OCI-LY3 (cell line): ENCODE data around the gene BRSK2.

Experiments used
- H2AFZ ChIP-seq: fragments of 200-600, 300-600 bp; shearing (Covaris generic); 2 replicates; pipeline ENCODE4 v1.6.0; 2014; ENCODE audit warnings: antibody characterized with exemption, low read depth, low read length
- H3K27ac ChIP-seq: fragments of 200-600, 300-600 bp; sonication (generic); 2 replicates; pipeline ENCODE4 v1.5.1; 2014; ENCODE audit warnings: mild to moderate bottlenecking, low read length, moderate library complexity, mixed read lengths
- H3K27me3 ChIP-seq: fragments of 200-600, 300-600 bp; sonication (generic); 2 replicates; pipeline ENCODE4 v1.6.1; 2014; ENCODE audit warnings: low read depth, low read length, mixed read lengths
- H3K36me3 ChIP-seq: fragments of 200-600, 300-600 bp; sonication (generic); replicated peaks from 2 replicates; pipeline ENCODE3; 2014; ENCODE audit warnings: low read depth, low read length, mixed read lengths
- H3K4me1 ChIP-seq: fragments of 300-600, 200-600 bp; sonication (generic); 2 replicates; pipeline ENCODE4 v1.6.1; 2014; ENCODE audit warnings: low read length, mixed read lengths
- H3K4me2 ChIP-seq: fragments of 200-600, 300-600 bp; sonication (generic); 2 replicates; pipeline ENCODE4 v1.6.1; 2014; ENCODE audit warnings: low read length, mixed read lengths
- H3K4me3 ChIP-seq: fragments of 300-600, 200-600 bp; sonication (generic); 2 replicates; pipeline ENCODE4 v1.5.1; 2014; ENCODE audit warnings: antibody characterized with exemption, mild to moderate bottlenecking, low read length, moderate library complexity
- H3K79me2 ChIP-seq: fragments of 300-600, 200-600 bp; shearing (Covaris generic); 2 replicates; pipeline ENCODE4 v1.6.1; 2014; ENCODE audit warnings: mild to moderate bottlenecking, low read length, mixed read lengths
- H3K9ac ChIP-seq: fragments of 300-600, 200-600 bp; shearing (Covaris generic); 2 replicates; pipeline ENCODE4 v1.6.0; 2014; ENCODE audit warnings: mild to moderate bottlenecking, low read length, moderate library complexity
- H3K9me3 ChIP-seq: fragments of 200-600, 300-600 bp; shearing (Covaris generic); 2 replicates; pipeline ENCODE4 v1.6.1; 2014; ENCODE audit warnings: low read length, mixed read lengths; ENCODE audit not compliant: insufficient read depth
- H4K20me1 ChIP-seq: fragments of 200-600, 300-600 bp; sonication (generic); 2 replicates; pipeline ENCODE4 v1.6.1; 2016; ENCODE audit warnings: low read length, mixed read lengths; ENCODE audit not compliant: insufficient read depth
- CTCF ChIP-seq: fragments of 200-600, 300-600 bp; sonication (generic); IDR thresholded peaks from 2 replicates; pipeline ENCODE4 v1.5.1; 2014; ENCODE audit warnings: antibody characterized with exemption, low read length, low read depth
- EZH2phosphoT487 ChIP-seq: fragments of 200-600 bp; shearing (Covaris generic); IDR thresholded peaks from 2 replicates; pipeline ENCODE4 v1.6.1; 2018; ENCODE audit warnings: antibody characterized with exemption, mixed run types, low read depth

The BRSK2 gene

DNA sequence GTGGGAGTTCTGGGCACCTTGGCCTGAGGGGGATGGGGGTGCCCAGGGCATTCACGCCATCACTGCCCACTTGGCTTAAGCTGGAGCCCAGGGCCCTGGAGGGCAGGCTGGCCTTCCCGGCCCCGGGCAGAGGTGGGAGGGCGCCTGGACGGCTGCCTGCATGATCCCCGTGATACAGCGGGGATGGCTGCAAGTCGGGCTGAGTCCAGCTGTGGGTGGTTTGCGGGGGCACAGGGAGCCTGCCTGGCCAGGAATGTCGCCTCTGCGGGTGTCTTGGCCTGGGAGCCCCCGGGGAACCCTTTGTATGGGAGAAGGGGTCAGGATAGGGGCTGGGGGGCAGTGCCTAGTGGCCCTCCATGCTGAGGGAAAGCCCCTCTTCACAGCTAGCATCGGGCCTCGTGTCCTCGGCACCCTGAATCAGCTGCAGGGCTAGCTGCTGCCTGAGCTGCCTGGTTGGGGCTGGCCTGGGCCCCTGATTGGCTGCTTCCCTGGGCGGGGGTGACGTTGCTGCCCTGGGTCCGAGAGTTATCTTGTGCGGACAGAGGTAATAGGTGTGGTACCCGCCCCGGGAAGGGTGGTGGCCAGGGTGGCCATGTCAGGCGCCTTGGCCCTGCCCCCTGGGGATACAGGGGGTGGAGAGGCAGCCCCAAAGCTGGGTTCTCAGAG lies 8.3 kb downstream of the BRSK2 start:
- no peak overlapping the region for H2AFZ ChIP-seq
- no peak overlapping the region for H3K4me3 ChIP-seq
- H3K4me1 ChIP-seq: no peaks in the 10 kb centered on the region
- H3K36me3 ChIP-seq: no peaks in the 10 kb centered on the region
- no peaks in the 10 kb centered on the region for H3K9me3 ChIP-seq
- no peaks in the 10 kb centered on the region for H4K20me1 ChIP-seq
- H3K79me2 ChIP-seq: no peaks in the 10 kb centered on the region
- no peaks in the 10 kb centered on the region for H3K27me3 ChIP-seq
- H3K4me2 ChIP-seq: no peak overlapping the region
- no peak overlapping the region for H3K27ac ChIP-seq
- no peak for TF ChIP-seq EZH2phosphoT487
- TF ChIP-seq CTCF: no peak
- H3K9ac ChIP-seq: no peak overlapping the region

DNA sequence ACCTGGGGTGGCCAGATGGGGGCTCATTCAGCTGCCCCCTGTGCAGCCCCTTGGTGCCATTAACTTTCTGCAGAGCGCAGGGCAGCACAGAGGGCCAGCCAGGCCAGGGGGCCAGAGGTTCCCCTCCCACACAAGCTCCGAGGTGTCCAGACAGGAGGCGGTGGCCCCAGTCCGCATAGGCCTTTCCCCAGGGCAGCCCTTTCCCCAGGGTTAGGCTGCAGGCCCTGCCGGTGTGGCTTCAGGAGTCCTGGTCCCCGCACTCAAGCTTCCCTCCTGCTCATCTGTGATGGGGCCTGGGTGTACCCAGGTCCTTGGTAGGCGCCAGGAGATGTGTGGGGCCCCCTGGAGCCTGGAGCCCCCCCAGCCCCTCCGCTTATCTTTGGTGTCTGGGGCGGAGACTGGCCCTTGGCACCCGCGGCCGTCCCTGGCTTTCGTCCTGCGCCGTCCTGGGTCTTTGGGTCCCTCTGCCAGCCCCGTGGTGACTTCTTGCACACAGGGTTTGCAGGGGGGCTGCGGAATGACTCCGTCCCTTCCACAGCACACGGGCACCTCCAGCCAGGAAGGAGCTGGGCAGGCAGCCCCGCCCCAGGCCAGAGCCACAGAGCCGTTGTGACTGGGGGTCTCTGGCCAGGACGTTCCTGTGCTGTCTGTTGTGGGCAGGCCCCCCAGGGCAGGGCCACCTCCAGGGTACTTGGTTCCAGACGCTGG lies 8.9 kb downstream of the BRSK2 start:
- Histone ChIP-seq H3K9ac (no peak overlapping the region), H3K4me1 (no peaks in the 10 kb centered on the region), H3K9me3 (no peaks in the 10 kb centered on the region), H3K36me3 (no peaks in the 10 kb centered on the region), H3K4me2 (no peak overlapping the region), H3K4me3 (no peak overlapping the region), H3K79me2 (no peaks in the 10 kb centered on the region), H3K27me3 (no peaks in the 10 kb centered on the region), H3K27ac (no peak overlapping the region), H4K20me1 (no peaks in the 10 kb centered on the region), H2AFZ (no peak overlapping the region)
- no peak for TF ChIP-seq CTCF
- no peak for TF ChIP-seq EZH2phosphoT487

DNA sequence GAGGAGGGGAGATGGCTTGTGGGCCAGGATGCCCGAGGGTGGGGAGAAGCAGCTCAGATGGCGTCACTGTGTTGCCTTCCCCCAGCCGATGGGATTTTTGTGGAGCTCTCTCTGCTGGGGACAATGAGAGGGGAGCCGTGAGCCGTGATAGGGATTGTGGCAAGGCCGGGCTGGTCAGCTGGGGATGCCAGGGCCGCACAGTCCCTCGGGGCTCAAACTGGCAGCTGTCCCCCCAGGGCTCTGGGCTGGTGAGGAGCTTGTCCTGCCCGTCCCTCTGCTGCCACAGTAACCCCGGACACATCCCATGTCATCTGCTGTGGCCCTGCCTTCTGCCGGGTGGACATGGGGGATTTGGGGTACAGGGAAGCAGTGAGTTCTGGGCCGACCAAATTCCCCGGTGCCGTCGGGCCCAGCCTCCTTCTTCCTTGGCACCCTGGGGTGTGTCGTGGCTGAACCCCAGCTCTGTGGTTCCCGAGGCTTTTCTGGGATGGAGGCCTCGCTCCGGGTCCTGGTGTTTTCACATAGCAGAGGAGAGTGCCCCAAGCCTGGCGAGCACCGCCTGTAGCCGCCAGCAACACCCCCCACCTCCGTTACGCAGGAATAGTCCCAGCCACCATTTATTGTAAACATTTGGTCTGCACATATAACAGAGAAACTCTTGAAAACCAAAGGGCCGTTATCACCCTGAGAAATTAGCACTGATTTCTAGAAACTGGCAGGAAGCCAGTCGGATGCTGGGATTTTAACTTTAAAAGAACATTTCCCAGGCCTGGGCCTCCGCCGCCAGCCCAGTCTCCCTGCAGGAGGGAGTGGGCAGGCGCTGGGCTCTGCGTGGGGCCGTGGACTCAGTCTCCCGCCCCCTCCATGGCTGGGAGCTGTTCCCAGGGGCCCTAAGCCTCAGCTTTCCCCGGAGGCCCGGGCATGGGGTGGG lies 9.9 kb downstream of the BRSK2 start:
- Histone ChIP-seq H4K20me1 (no peaks in the 10 kb centered on the region), H3K4me1 (no peaks in the 10 kb centered on the region), H3K9ac (no peak overlapping the region), H3K79me2 (no peaks in the 10 kb centered on the region), H3K4me3 (no peak overlapping the region), H2AFZ (no peak overlapping the region), H3K9me3 (no peaks in the 10 kb centered on the region), H3K36me3 (no peaks in the 10 kb centered on the region), H3K4me2 (no peak overlapping the region), H3K27me3 (no peaks in the 10 kb centered on the region), H3K27ac (no peak overlapping the region)
- TF ChIP-seq EZH2phosphoT487 (no peak), CTCF (no peak)
